HL-60 (cell line): Measurements from ENCODE around the gene GOSR2.
A peak's percentile ranks its signal among the peaks of the same experiment; 100 is the strongest.
"Not testable (repeated sequence)": the region's sequence is repeated elsewhere in the genome, so short reads cannot be mapped to it uniquely, and the experiment has no call there.

Experiments
- DNase-seq, 2 experiments: peaks; one replicate each; pipeline ENCODE4 v3.0.0-alpha.2; 2010 to 2020; ENCODE audit warnings: low read depth in 1 of 2, low spot score in 1 of 2
- H3K27ac ChIP-seq: fragments of 250-450 bp; sonication (Bioruptor Pico); replicated peaks from 2 replicates; pipeline ENCODE4 v1.5.1; 2020; ENCODE audit warnings: mild to moderate bottlenecking, moderate library complexity
- H3K27me3 ChIP-seq: fragments of 250-450 bp; sonication (Bioruptor Pico); 2 replicates; pipeline ENCODE4 v1.5.1; 2021; ENCODE audit warnings: mild to moderate bottlenecking, moderate library complexity; ENCODE audit not compliant: insufficient read depth, poor library complexity, severe bottlenecking
- H3K4me3 ChIP-seq: replicated peaks from 2 replicates; pipeline ENCODE4 v1.5.1; 2011; ENCODE audit warnings: mild to moderate bottlenecking, control low read depth, low read length; ENCODE audit not compliant: insufficient read depth
- CTCF ChIP-seq: IDR thresholded peaks from one replicate; pipeline ENCODE4 v1.5.1; 2011; ENCODE audit warnings: low read length, control low read depth, inconsistent platforms; ENCODE audit not compliant: insufficient read depth
- GABPA ChIP-seq: IDR thresholded peaks from 2 replicates; pipeline ENCODE4 v1.6.1; 2012; ENCODE audit warnings: low read depth
- POLR2AphosphoS5 ChIP-seq: IDR thresholded peaks from 2 replicates; pipeline ENCODE4 v1.6.1; 2012; ENCODE audit warnings: low read depth
- REST ChIP-seq: IDR thresholded peaks from 2 replicates; pipeline ENCODE4 v1.6.1; 2012; ENCODE audit warnings: low read depth; ENCODE audit not compliant: insufficient replicate concordance
- SPI1 ChIP-seq: IDR thresholded peaks from 2 replicates; pipeline ENCODE4 v1.6.1; 2012; ENCODE audit warnings: low read depth, mild to moderate bottlenecking, borderline replicate concordance

The GOSR2 gene

DNA sequence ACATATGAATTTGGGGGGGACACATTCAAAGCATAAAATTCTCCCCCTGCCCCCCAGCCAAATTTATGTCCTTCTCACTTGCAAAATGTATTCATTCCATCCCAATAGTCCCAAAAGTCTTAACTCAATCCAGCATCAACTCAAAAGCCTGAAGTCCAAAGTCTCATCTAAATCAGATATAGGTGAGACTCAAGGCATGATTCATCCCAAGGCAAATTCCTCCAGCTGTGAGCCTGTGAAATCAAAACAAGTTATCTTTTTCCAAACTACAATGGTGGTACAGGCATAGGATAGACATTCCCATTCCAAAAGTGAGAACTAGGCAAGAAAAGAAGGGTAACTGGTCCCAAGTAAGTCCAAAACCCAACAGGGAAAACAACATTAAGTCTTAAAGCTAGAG, 5.9 kb upstream of the GOSR2 start:
- Histone ChIP-seq H3K27me3 (no peaks in the 10 kb centered on the region), H3K4me3 (no peak overlapping the region), H3K27ac (no peak overlapping the region)
- no peak for DNase-seq
- no peak for TF ChIP-seq SPI1

DNA sequence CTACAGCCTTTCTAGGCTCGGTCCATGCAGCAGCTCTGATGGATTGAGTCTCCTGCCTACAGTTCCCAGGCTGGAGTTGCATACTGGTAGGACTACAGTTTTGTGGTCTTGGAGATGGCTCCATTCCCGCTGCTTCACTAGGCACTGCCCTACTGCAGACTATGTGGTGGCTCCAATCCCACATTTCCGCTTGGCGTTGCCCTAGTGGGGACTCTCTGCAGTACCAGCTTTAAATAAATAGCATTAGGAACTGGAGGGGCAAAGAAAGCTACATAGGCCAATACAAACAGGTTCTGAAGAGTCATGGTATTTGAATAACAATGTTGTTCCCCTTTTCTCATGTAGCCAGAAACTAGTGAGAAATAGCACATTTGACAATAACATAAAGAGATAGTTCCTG, 5.4 kb upstream of the GOSR2 start:
- Histone ChIP-seq H3K27ac (no peak overlapping the region), H3K4me3 (no peak overlapping the region), H3K27me3 (no peaks in the 10 kb centered on the region)
- no peak for TF ChIP-seq POLR2AphosphoS5
- TF ChIP-seq GABPA, result no peak
- no peak for TF ChIP-seq SPI1
- TF ChIP-seq CTCF, result no peak
- DNase-seq, result no peak

DNA sequence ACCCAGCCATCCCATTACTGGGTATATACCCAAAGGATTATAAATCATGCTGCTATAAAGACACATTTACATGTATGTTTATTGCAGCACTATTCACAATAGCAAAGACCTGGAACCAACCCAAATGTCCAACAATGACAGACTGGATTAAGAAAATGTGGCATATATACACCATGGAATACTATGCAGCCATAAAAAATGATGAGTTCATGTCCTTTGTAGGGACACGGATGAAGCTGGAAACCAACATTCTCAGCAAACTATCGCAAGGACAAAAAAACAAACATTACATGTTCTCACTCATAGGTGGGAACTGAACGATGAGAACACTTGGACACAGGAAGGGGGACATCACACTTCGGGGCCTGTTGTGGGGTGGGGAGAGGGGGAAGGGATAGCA, 998 bp upstream of the GOSR2 start:
- H3K27me3 ChIP-seq, DNase-seq, H3K27ac ChIP-seq: not testable (repeated sequence)
- H3K4me3 ChIP-seq, result 0 out of 2 replicates have a peak overlapping the region, but pooled peaks have one; percentile 76

- TF ChIP-seq GABPA, result no peak
- Histone ChIP-seq H3K27me3 (no peaks in the 10 kb centered on the region), H3K27ac (peak overlapping the region; percentile 95), H3K4me3 (peak overlapping the region; percentile 76)
- no peak for DNase-seq
Observed at GRCh38 chr17:46922487-46922803, 515 bp upstream of the GOSR2 start.

DNA sequence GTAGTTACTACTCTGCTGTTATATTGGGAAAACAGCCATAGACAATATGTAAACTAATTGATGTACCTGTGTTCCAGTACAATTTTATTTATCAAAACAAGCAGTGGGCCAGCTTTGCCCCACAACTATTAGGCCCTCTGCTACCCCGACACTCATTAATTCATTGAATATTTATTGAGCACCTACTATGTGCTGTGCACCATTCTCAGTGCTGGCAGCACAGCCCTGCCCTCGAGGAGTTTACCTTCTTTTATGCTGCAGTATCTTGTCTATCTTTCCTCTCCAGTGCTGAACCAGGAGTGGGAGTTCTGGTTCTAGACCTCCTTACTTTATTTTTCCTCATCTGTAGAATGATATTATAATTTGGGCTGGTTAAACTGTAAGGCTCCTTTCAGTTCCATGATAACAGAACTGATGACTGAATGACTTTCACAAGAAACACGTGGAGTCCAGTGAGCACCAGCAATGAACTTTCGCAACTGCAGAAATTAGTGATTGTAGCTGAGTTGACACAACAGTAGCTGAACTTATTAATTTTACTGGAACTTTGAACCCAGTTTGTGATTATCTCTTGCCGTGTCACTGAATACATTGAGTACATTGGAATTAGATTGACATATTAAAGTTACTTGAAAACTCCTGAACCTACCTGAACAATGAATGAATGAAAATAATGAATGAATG, 2.4 kb downstream of the GOSR2 start:
- no peak overlapping the region for H3K4me3 ChIP-seq
- H3K27ac ChIP-seq, result no peak overlapping the region
- TF ChIP-seq POLR2AphosphoS5 (no peak), REST (no peak), SPI1 (no peak), GABPA (no peak), CTCF (no peak)
- no peaks in the 10 kb centered on the region for H3K27me3 ChIP-seq
- peak in 1 of 2 experiments; percentile 52 for DNase-seq

- H3K27me3 ChIP-seq, result no peaks in the 10 kb centered on the region
- H3K27ac ChIP-seq, result no peak overlapping the region
- no peak overlapping the region for H3K4me3 ChIP-seq
- no peak for DNase-seq
- TF ChIP-seq SPI1, result no peak
- no peak for TF ChIP-seq GABPA
- no peak for TF ChIP-seq REST
- TF ChIP-seq POLR2AphosphoS5, result no peak
- TF ChIP-seq CTCF, result no peak
Observed at GRCh38 chr17:46928467-46929261, 5.7 kb downstream of the GOSR2 start.
